T-cell (primary cell): ENCODE results near the gene GIMD1. TPM values are rescaled to one million over a fixed set of nuclear protein-coding genes. Genes with fewer than 3 reads are reported as not detected.

Experiments
- ATAC-seq, 4 experiments: fragments of 200-7000 bp in 3 of 4; fragments of 150-1000 bp in 1 of 4; cut with Tn5 transposase; replicated peaks in 1 of 4; 1 replicate in 3 of 4; 2 replicates in 1 of 4; pipeline ENCODE4 v1.10.0; 2021; ENCODE audit warnings: moderate library complexity in 3 of 4, mild to moderate bottlenecking in 2 of 4, moderate number of reproducible peaks in 1 of 4
- CTCF ChIA-PET, 2 donors: fragments of 300-600 bp; sonication (Branson Sonifier 250); formaldehyde crosslinking; loops; one replicate each; lab custom pipeline; 2022; ENCODE audit warnings: antibody characterized with exemption in 2 of 2; lab: Charles Lee
- POLR2A ChIA-PET, 2 donors: fragments of 300-600 bp; sonication (Branson Sonifier 250); formaldehyde crosslinking; loops; one replicate each; lab custom pipeline; 2022; ENCODE audit warnings: antibody characterized with exemption in 2 of 2; lab: Charles Lee
- DNase-seq, 35 experiments: peaks; one replicate each; pipeline versions ENCODE4 v3.0.0 to v3.0.0-alpha.2; 2013 to 2023
- H3K27ac ChIP-seq: one replicate; pipeline ENCODE4 v1.5.1; 2013; ENCODE audit warnings: low read length
- H3K27me3 ChIP-seq, 2 experiments: replicated peaks in 1 of 2; 1 replicate in 1 of 2; 2 replicates in 1 of 2; pipeline versions ENCODE4 v1.6.1 to v1.7.0; 2013; ENCODE audit warnings: low read length in 1 of 2, mixed read lengths in 1 of 2; ENCODE audit not compliant: control insufficient read depth in 2 of 2, insufficient read depth in 2 of 2; ENCODE audit errors: extremely low read depth in 1 of 2
- H3K36me3 ChIP-seq, 2 donors: 1 replicate in 1 of 2; 2 replicates in 1 of 2; pipeline versions ENCODE4 v1.6.1 to v1.7.0; 2013; ENCODE audit warnings: low read length in 1 of 2; ENCODE audit not compliant: control insufficient read depth in 2 of 2, insufficient read depth in 1 of 2; ENCODE audit errors: extremely low read depth in 1 of 2
- H3K4me1 ChIP-seq, 2 experiments: 1 replicate in 1 of 2; 2 replicates in 1 of 2; pipeline versions ENCODE4 v1.6.1 to v1.7.0; 2013; ENCODE audit warnings: low read length in 2 of 2, mixed read lengths in 1 of 2; ENCODE audit not compliant: insufficient read depth in 2 of 2, control insufficient read depth in 1 of 2; ENCODE audit errors: extremely low read depth in 1 of 2
- H3K4me3 ChIP-seq, 2 donors: 1 replicate in 1 of 2; 2 replicates in 1 of 2; pipeline versions ENCODE4 v1.5.1 to v1.7.0; 2013; ENCODE audit warnings: mild to moderate bottlenecking in 2 of 2, low read length in 1 of 2, moderate library complexity in 1 of 2; ENCODE audit not compliant: control insufficient read depth in 1 of 2; ENCODE audit errors: extremely low read depth in 1 of 2
- H3K9me3 ChIP-seq: 2 replicates; pipeline ENCODE4 v1.7.0; 2013
- H3K27ac Mint-ChIP-seq, 2 donors: one replicate each; pipeline ENCODE4 v1.8.0; 2020 to 2021; ENCODE audit warnings: mild to moderate bottlenecking in 2 of 2, mixed read lengths in 2 of 2
- H3K27me3 Mint-ChIP-seq, 2 donors: one replicate each; pipeline ENCODE4 v1.8.0; 2021 to 2022; ENCODE audit warnings: mixed read lengths in 2 of 2
- H3K36me3 Mint-ChIP-seq: one replicate; pipeline ENCODE4 v1.8.0; 2021; ENCODE audit warnings: mixed read lengths
- H3K4me1 Mint-ChIP-seq, 3 donors: one replicate each; pipeline ENCODE4 v1.8.0; 2020 to 2022; ENCODE audit warnings: mixed read lengths in 3 of 3, mild to moderate bottlenecking in 1 of 3
- H3K4me3 Mint-ChIP-seq, 3 donors: one replicate each; pipeline ENCODE4 v1.8.0; 2020 to 2022; ENCODE audit warnings: mild to moderate bottlenecking in 3 of 3, mixed read lengths in 3 of 3, moderate library complexity in 3 of 3
- H3K9me3 Mint-ChIP-seq, 3 donors: one replicate each; pipeline ENCODE4 v1.8.0; 2020 to 2022; ENCODE audit warnings: mixed read lengths in 3 of 3
- WGBS: methylation state at CpG from one replicate; pipeline ENCODE4 v1.1.5; 2013; ENCODE audit warnings: missing lambda C conversion rate; ENCODE audit not compliant: insufficient coverage; 5-methylcytosine and 5-hydroxymethylcytosine counted together
- total RNA-seq, 35 experiments: library from RNA in 6 of 35; stranded (reverse) in 6 of 35; fragments of 120-200 nt in 1 of 35; gene quantifications; one replicate each; pipeline versions ENCODE4 v1.2.1 to v1.2.4 and lab custom pipeline; 2013 to 2026

GIMD1 gene
- total RNA-seq, 5 donors from 2014 or later (not counting 1 experiment from before 2014, with no cell fraction given), result not detected

GRCh38 chr4:106336618-106337017 lies 32.0 kb downstream of the GIMD1 start:
- Mint-ChIP-seq H3K4me3 (no peak overlapping the region), H3K4me1 (peaks cover 33 to 38% (median 36%) of the 10 kb centered on the region in 3 donors), H3K9me3 (peaks cover 10 to 24% (median 12%) of the 10 kb centered on the region in 3 donors), H3K27me3 (no peaks in the 10 kb centered on the region), H3K36me3 (peaks cover 85% of the 10 kb centered on the region), H3K27ac (no peak overlapping the region)
- CTCF ChIA-PET, result no interaction called here
- Histone ChIP-seq H3K9me3 (no peaks in the 10 kb centered on the region), H3K4me3 (no peak overlapping the region), H3K27me3 (no peaks in the 10 kb centered on the region), H3K36me3 (peaks cover 7 to 69% of the 10 kb centered on the region in 2 donors), H3K4me1 (no peaks in the 10 kb centered on the region), H3K27ac (no peak overlapping the region)
- ATAC-seq (no peak), DNase-seq (no peak)
- WGBS, result 100% methylated on average over 1 of the region's 3 CpGs
- POLR2A ChIA-PET, result no interaction called here

- no peaks in the 10 kb centered on the region for H3K9me3 ChIP-seq
- H3K9me3 Mint-ChIP-seq, result peaks cover 10 to 13% (median 12%) of the 10 kb centered on the region in 3 donors
- H3K4me1 Mint-ChIP-seq, result peaks cover 16 to 25% (median 19%) of the 10 kb centered on the region in 3 donors
- no peak overlapping the region for H3K4me3 ChIP-seq
- POLR2A ChIA-PET, result interaction anchor here in 1 of 2 donors (0.6 to 0.7 kb wide), 2 partner anchors 37 to 109 kb away, joined by 3 read pairs; no protein-coding TSS in a partner anchor
- H3K27me3 ChIP-seq, result no peaks in the 10 kb centered on the region
- CTCF ChIA-PET, result no interaction called here
- H3K27ac Mint-ChIP-seq, result no peak overlapping the region
- DNase-seq (no peak), ATAC-seq (no peak)
- H3K4me1 ChIP-seq, result no peaks in the 10 kb centered on the region
- peaks cover 78% of the 10 kb centered on the region for H3K36me3 Mint-ChIP-seq
- no peak overlapping the region for H3K4me3 Mint-ChIP-seq
- H3K36me3 ChIP-seq, result peaks cover 7 to 75% of the 10 kb centered on the region in 2 donors
- 100% methylated on average over 1 of the region's 1 CpG for WGBS
- no peak overlapping the region for H3K27ac ChIP-seq
- H3K27me3 Mint-ChIP-seq, result no peaks in the 10 kb centered on the region
These were observed 33.7 kb downstream of the GIMD1 start for GRCh38 chr4:106334741-106335470.

GRCh38 chr4:106333186-106333585 lies 35.4 kb downstream of the GIMD1 start:
- H3K36me3 Mint-ChIP-seq, result peaks cover 72% of the 10 kb centered on the region
- H3K27me3 Mint-ChIP-seq, result no peaks in the 10 kb centered on the region
- no peaks in the 10 kb centered on the region for H3K4me1 ChIP-seq
- H3K27ac ChIP-seq, result no peak overlapping the region
- no peak overlapping the region for H3K4me3 ChIP-seq
- H3K9me3 Mint-ChIP-seq, result peaks cover 8 to 12% (median 10%) of the 10 kb centered on the region in 3 donors
- DNase-seq, result no peak
- no peaks in the 10 kb centered on the region for H3K9me3 ChIP-seq
- H3K36me3 ChIP-seq, result peaks cover 4 to 79% of the 10 kb centered on the region in 2 donors
- H3K27me3 ChIP-seq, result no peaks in the 10 kb centered on the region
- no CpG with 5 or more reads among the region's 5 CpGs for WGBS
- H3K4me1 Mint-ChIP-seq, result peaks cover 8 to 20% (median 10%) of the 10 kb centered on the region in 3 donors
- no peak overlapping the region for H3K4me3 Mint-ChIP-seq
- CTCF ChIA-PET, result no interaction called here
- POLR2A ChIA-PET, result no interaction called here
- no peak for ATAC-seq
- H3K27ac Mint-ChIP-seq, result no peak overlapping the region

- Mint-ChIP-seq H3K4me3 (no peak overlapping the region), H3K36me3 (peaks cover 53% of the 10 kb centered on the region), H3K4me1 (peaks cover 0 to 15% (median 5%) of the 10 kb centered on the region in 3 donors), H3K9me3 (no peaks in the 10 kb centered on the region), H3K27ac (no peak overlapping the region), H3K27me3 (no peaks in the 10 kb centered on the region)
- POLR2A ChIA-PET, result interaction anchor here (0.7 to 1.0 kb wide), 3 partner anchors 13 to 697 kb away, joined by 3 to 7 read pairs (median 5); partner anchors contain the start of gene AIMP1 (in 1 of the 2)
- Histone ChIP-seq H3K27ac (no peak overlapping the region), H3K9me3 (no peaks in the 10 kb centered on the region), H3K36me3 (peaks cover 0 to 69% of the 10 kb centered on the region in 2 donors), H3K4me1 (no peaks in the 10 kb centered on the region), H3K4me3 (no peak overlapping the region), H3K27me3 (no peaks in the 10 kb centered on the region)
- DNase-seq (peak in 1 of 35 experiments; percentile 35), ATAC-seq (peak in 3 of 4 experiments; percentile 37 to 66 (median 54))
- WGBS, result no CpG with 5 or more reads among the region's 1 CpG
- CTCF ChIA-PET, result interaction anchor here (0.6 to 2.6 kb wide), 12 partner anchors 9 to 1689 kb away, joined by 3 to 12 read pairs (median 4); partner anchors contain the start of genes AIMP1 (in 1 of the 2) and TBCK (in 1 of the 2)
These were observed 39.4 kb downstream of the GIMD1 start for GRCh38 chr4:106329041-106329618.

GRCh38 chr4:106325800-106326199 lies 42.8 kb downstream of the GIMD1 start:
- ChIA-PET POLR2A (no interaction called here), CTCF (no interaction called here)
- no peak for ATAC-seq
- Mint-ChIP-seq H3K4me3 (no peak overlapping the region), H3K36me3 (peaks cover 37% of the 10 kb centered on the region), H3K4me1 (peaks cover 0 to 32% (median 21%) of the 10 kb centered on the region in 3 donors), H3K9me3 (no peaks in the 10 kb centered on the region), H3K27me3 (no peaks in the 10 kb centered on the region), H3K27ac (no peak overlapping the region)
- Histone ChIP-seq H3K27me3 (no peaks in the 10 kb centered on the region), H3K4me3 (no peak overlapping the region), H3K9me3 (no peaks in the 10 kb centered on the region), H3K4me1 (peaks cover 0 to 6% of the 10 kb centered on the region in 2 experiments), H3K36me3 (peaks cover 0 to 44% of the 10 kb centered on the region in 2 donors), H3K27ac (no peak overlapping the region)
- no peak for DNase-seq

- Mint-ChIP-seq H3K9me3 (peaks cover 0 to 3% (median 0%) of the 10 kb centered on the region in 3 donors), H3K4me3 (no peak overlapping the region), H3K4me1 (peaks cover 0 to 39% (median 26%) of the 10 kb centered on the region in 3 donors), H3K36me3 (peaks cover 30% of the 10 kb centered on the region), H3K27ac (no peak overlapping the region), H3K27me3 (no peaks in the 10 kb centered on the region)
- H3K27me3 ChIP-seq, result no peaks in the 10 kb centered on the region
- no peak overlapping the region for H3K27ac ChIP-seq
- DNase-seq, result no peak
- peaks cover 5 to 6% of the 10 kb centered on the region in 2 experiments for H3K4me1 ChIP-seq
- H3K36me3 ChIP-seq, result peaks cover 0 to 25% of the 10 kb centered on the region in 2 donors
- CTCF ChIA-PET, result interaction anchor here in 1 of 2 donors (0.7 kb wide), 1 partner anchor 57 kb away, joined by 3 read pairs; no protein-coding TSS in a partner anchor
- no peaks in the 10 kb centered on the region for H3K9me3 ChIP-seq
- H3K4me3 ChIP-seq, result no peak overlapping the region
- no peak for ATAC-seq
- POLR2A ChIA-PET, result no interaction called here
These were observed 45.5 kb downstream of the GIMD1 start for GRCh38 chr4:106323119-106323518.
